GM23338 (cell line): ENCODE results near the gene SEC22A.

Source experiments
- CREB1 ChIP-seq: fragments of 250-450 bp; sonication (Bioruptor Pico); IDR thresholded peaks from 2 replicates; pipeline ENCODE4 v1.5.0; 2020; ENCODE audit warnings: low read depth, mild to moderate bottlenecking, moderate library complexity
- CTCF ChIP-seq, 2 experiments: fragments of 200-600 bp in 1 of 2; sonication (generic) in 1 of 2; conservative IDR thresholded peaks; 2 replicates each; pipeline versions ENCODE4 v1.5.1 to v1.6.1; 2016 to 2017; ENCODE audit warnings: antibody characterized with exemption in 2 of 2, low read depth in 2 of 2, mild to moderate bottlenecking in 2 of 2, moderate library complexity in 1 of 2
- ETS1 ChIP-seq: IDR thresholded peaks from 2 replicates; pipeline ENCODE4 v1.6.1; 2016; ENCODE audit warnings: antibody characterized with exemption
- EZH2 ChIP-seq: fragments of 200-600 bp; sonication (generic); IDR thresholded peaks from one replicate; pipeline ENCODE4 v1.8.0; 2017; ENCODE audit warnings: antibody characterized with exemption, mild to moderate bottlenecking, low read depth; ENCODE audit not compliant: unreplicated experiment
- EZH2phosphoT487 ChIP-seq: fragments of 200-600 bp; sonication (generic); IDR thresholded peaks from one replicate; pipeline ENCODE4 v1.8.1; 2018; ENCODE audit warnings: antibody characterized with exemption; ENCODE audit not compliant: unreplicated experiment
- JUNB ChIP-seq: IDR thresholded peaks from one replicate; pipeline ENCODE4 v1.6.1; 2016; ENCODE audit warnings: antibody characterized with exemption; ENCODE audit not compliant: unreplicated experiment
- POLR2AphosphoS5 ChIP-seq: IDR thresholded peaks from 2 replicates; pipeline ENCODE4 v1.6.1; 2016; ENCODE audit warnings: antibody characterized with exemption, low read depth

DNA sequence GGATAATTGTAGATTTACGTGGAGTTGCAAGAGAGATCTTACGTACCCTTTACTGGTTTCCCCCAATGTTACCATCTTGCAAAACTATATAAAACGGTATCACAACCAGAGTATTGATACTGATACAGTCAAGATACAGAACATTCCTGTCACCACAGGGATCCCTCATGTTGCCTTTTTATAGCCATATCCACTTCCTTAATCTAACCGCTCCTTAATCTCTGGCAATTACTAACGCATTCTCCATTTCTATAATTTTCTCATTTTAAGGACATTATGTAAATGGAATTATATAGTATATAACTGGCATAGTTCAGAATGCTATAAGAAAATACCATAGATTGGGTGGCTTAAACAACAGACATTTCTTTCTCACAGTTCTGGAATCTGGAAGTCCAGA is 61.1 kb downstream of the SEC22A start:
- TF ChIP-seq CTCF (conservative IDR thresholded peaks at IDR 0.05; ENCODE audit: low read depth in 2 of 2) (no peak), EZH2phosphoT487 (no peak), POLR2AphosphoS5 (no peak), CREB1 (CRISPR knock-in tag) (no peak), EZH2 (no peak), ETS1 (no peak), JUNB (no peak)
